Endothelial cell of umbilical vein (primary cell): ENCODE measurements around the gene CYP51A1. TPM values are rescaled to one million over a fixed set of nuclear protein-coding genes. Genes with fewer than 3 reads are reported as not detected.

Source experiments
- BruUV-seq: library from RNA; stranded (reverse); fragments of 400-500 nt; replicated peaks from 2 replicates; lab custom pipeline; 2021; lab: Mats Ljungman, UMichigan
- CTCF ChIA-PET: fragments of 300-600, 350-600 bp; sonication (Branson Sonifier 250); formaldehyde crosslinking; loops from one replicate; lab custom pipeline; 2021; ENCODE audit warnings: antibody characterized with exemption, inconsistent platforms; lab: Charles Lee
- POLR2A ChIA-PET: fragments of 300-600, 350-600 bp; sonication (Branson Sonifier 250); formaldehyde crosslinking; loops from one replicate; lab custom pipeline; 2021; ENCODE audit warnings: antibody characterized with exemption, inconsistent platforms; lab: Charles Lee
- DNase-seq: peaks from one replicate; pipeline ENCODE4 v3.0.0-alpha.2; 2011; ENCODE audit warnings: low read depth, low spot score
- FAIRE-seq: peaks from 2 replicates; lab custom pipeline; 2011; peaks lifted over from hg19 to GRCh38; lab: Jason Lieb, UNC
- H2AFZ ChIP-seq: 2 replicates; pipeline ENCODE4 v1.6.0; 2012; ENCODE audit warnings: low read depth, low read length, control low read depth, inconsistent platforms
- H3K27ac ChIP-seq: 2 replicates; pipeline ENCODE4 v1.5.1; 2011; ENCODE audit warnings: low read depth, mild to moderate bottlenecking, control low read depth, low read length, moderate library complexity; ENCODE audit not compliant: insufficient read depth
- H3K27me3 ChIP-seq, 2 experiments: 2 replicates each; pipeline versions ENCODE4 v1.6.0 to v1.6.1; 2011; ENCODE audit warnings: low read length in 2 of 2, mixed read lengths in 1 of 2; ENCODE audit not compliant: control insufficient read depth in 2 of 2, insufficient read depth in 2 of 2
- H3K36me3 ChIP-seq, 2 experiments: 2 replicates in 1 of 2; 3 replicates in 1 of 2; pipeline ENCODE4 v1.5.1; 2011; ENCODE audit warnings: low read length in 2 of 2, mild to moderate bottlenecking in 1 of 2, moderate library complexity in 1 of 2; ENCODE audit not compliant: control insufficient read depth in 2 of 2, insufficient read depth in 2 of 2; ENCODE audit errors: extremely low read depth in 1 of 2
- H3K4me1 ChIP-seq: 3 replicates; pipeline ENCODE4 v1.5.1; 2011; ENCODE audit warnings: mild to moderate bottlenecking, low read length; ENCODE audit not compliant: control insufficient read depth, insufficient read depth; ENCODE audit errors: extremely low read depth
- H3K4me2 ChIP-seq: 2 replicates; pipeline ENCODE4 v1.6.1; 2011; ENCODE audit warnings: low read length, control low read depth, mixed read lengths; ENCODE audit not compliant: insufficient read depth
- H3K4me3 ChIP-seq, 3 experiments: fragments of 200-600 bp in 1 of 3; sonication (generic), shearing (Covaris generic) in 1 of 3; replicated peaks in 1 of 3; 2 replicates each; pipeline ENCODE4 v1.5.1; 2011 to 2016; ENCODE audit warnings: control low read depth in 3 of 3, low read length in 3 of 3, mild to moderate bottlenecking in 2 of 3, inconsistent platforms in 1 of 3, low read depth in 1 of 3, moderate library complexity in 1 of 3; ENCODE audit not compliant: insufficient read depth in 1 of 3
- H3K79me2 ChIP-seq: 2 replicates; pipeline ENCODE4 v1.6.0; 2012; ENCODE audit warnings: low read length, inconsistent platforms; ENCODE audit not compliant: control insufficient read depth, insufficient read depth
- H3K9ac ChIP-seq: replicated peaks from 2 replicates; pipeline ENCODE3; 2011; ENCODE audit warnings: low read length, control low read depth; ENCODE audit not compliant: insufficient read depth; ENCODE audit errors: extremely low read depth
- H3K9me1 ChIP-seq: replicated peaks from 3 replicates; pipeline ENCODE4 v1.6.0; 2011; ENCODE audit warnings: mild to moderate bottlenecking, low read length; ENCODE audit not compliant: control insufficient read depth, insufficient read depth; ENCODE audit errors: extremely low read depth
- H3K9me3 ChIP-seq: replicated peaks from 2 replicates; pipeline ENCODE4 v1.5.1; 2012; ENCODE audit warnings: low read length, inconsistent platforms; ENCODE audit not compliant: control insufficient read depth, insufficient read depth
- H4K20me1 ChIP-seq: replicated peaks from 2 replicates; pipeline ENCODE3; 2011; ENCODE audit warnings: mild to moderate bottlenecking, low read length; ENCODE audit not compliant: control insufficient read depth, insufficient read depth; ENCODE audit errors: extremely low read depth
- EZH2 ChIP-seq: IDR thresholded peaks from 2 replicates; pipeline ENCODE4 v1.6.1; 2012; ENCODE audit warnings: borderline replicate concordance, low read depth, mild to moderate bottlenecking, moderate library complexity, low read length, inconsistent platforms; ENCODE audit not compliant: severe bottlenecking
- FOS ChIP-seq: IDR thresholded peaks from 2 replicates; pipeline ENCODE4 v1.6.1; 2011; ENCODE audit warnings: mild to moderate bottlenecking, low read length, moderate library complexity, borderline replicate concordance; ENCODE audit not compliant: insufficient read depth
- GATA2 ChIP-seq: IDR thresholded peaks from 2 replicates; pipeline ENCODE4 v1.7.0; 2011; ENCODE audit warnings: low read depth, mild to moderate bottlenecking, moderate library complexity, mixed read lengths, low read length; ENCODE audit not compliant: insufficient read length, insufficient read depth
- JUN ChIP-seq: IDR thresholded peaks from 2 replicates; pipeline ENCODE4 v1.6.1; 2011; ENCODE audit warnings: borderline replicate concordance, low read depth; ENCODE audit not compliant: insufficient read length, insufficient read depth
- MYC ChIP-seq: IDR thresholded peaks from one replicate; pipeline ENCODE4 v1.6.1; 2011; ENCODE audit warnings: mild to moderate bottlenecking, low read depth, low read length
- POLR2A ChIP-seq: IDR thresholded peaks from 2 replicates; pipeline ENCODE4 v1.6.1; 2012; ENCODE audit warnings: low read depth, mild to moderate bottlenecking, control low read depth, low read length
- POLR2AphosphoS5 ChIP-seq: IDR thresholded peaks from 2 replicates; pipeline ENCODE4 v1.6.1; 2012; ENCODE audit warnings: low read depth, mild to moderate bottlenecking, control low read depth, low read length, moderate library complexity; ENCODE audit not compliant: insufficient read depth
- dilution Hi-C: fragments of 300-500 bp; cut with MboI; formaldehyde crosslinking; loops from one replicate; pipeline ENCODE4 v1.15.0; 2019; ENCODE audit warnings: low sequenced_read_pairs; ENCODE audit not compliant: extremely low pct_ligation_motif_present
- intact Hi-C: fragments of 100-400 bp; cut with micrococcal nuclease; formaldehyde crosslinking; loops from one replicate; pipeline ENCODE4 v1.10.0; 2022
- polyA plus RNA-seq, 4 experiments: library from polyadenylated mRNA; depleted of rRNA in 3 of 4; stranded (reverse) in 3 of 4; unstranded in 1 of 4; fragments of >200 nt; gene quantifications; 2 replicates each; pipeline versions ENCODE4 v1.2.1 to v1.2.3, GENCODE V29; 2011 to 2012; ENCODE audit warnings: missing spikeins in 1 of 4
- total RNA-seq: library from RNA; stranded (reverse); gene quantifications from 2 replicates; pipeline ENCODE4 v1.2.3, GENCODE V29; 2021
- TF ChIP-seq, protein P1 (sequence below): IDR thresholded peaks from 2 replicates; pipeline ENCODE4 v1.6.1; 2011; ENCODE audit not compliant: insufficient read depth, insufficient read length
- TF ChIP-seq, protein P2 (sequence below), 2 donors: IDR thresholded peaks; 1 replicate in 1 of 2; 2 replicates in 1 of 2; pipeline ENCODE4 v1.5.1; 2011; ENCODE audit warnings: low read length in 2 of 2, mild to moderate bottlenecking in 2 of 2, moderate library complexity in 2 of 2, control low read depth in 1 of 2, inconsistent platforms in 1 of 2, low read depth in 1 of 2; ENCODE audit not compliant: insufficient read depth in 1 of 2; ENCODE audit errors: extremely low read depth in 1 of 2

CYP51A1 gene
- total and polyA plus RNA-seq, 2 donors (not counting 3 experiments of a cell fraction or from before 2014, with no cell fraction given) = 16.5 to 119 TPM

DNA sequence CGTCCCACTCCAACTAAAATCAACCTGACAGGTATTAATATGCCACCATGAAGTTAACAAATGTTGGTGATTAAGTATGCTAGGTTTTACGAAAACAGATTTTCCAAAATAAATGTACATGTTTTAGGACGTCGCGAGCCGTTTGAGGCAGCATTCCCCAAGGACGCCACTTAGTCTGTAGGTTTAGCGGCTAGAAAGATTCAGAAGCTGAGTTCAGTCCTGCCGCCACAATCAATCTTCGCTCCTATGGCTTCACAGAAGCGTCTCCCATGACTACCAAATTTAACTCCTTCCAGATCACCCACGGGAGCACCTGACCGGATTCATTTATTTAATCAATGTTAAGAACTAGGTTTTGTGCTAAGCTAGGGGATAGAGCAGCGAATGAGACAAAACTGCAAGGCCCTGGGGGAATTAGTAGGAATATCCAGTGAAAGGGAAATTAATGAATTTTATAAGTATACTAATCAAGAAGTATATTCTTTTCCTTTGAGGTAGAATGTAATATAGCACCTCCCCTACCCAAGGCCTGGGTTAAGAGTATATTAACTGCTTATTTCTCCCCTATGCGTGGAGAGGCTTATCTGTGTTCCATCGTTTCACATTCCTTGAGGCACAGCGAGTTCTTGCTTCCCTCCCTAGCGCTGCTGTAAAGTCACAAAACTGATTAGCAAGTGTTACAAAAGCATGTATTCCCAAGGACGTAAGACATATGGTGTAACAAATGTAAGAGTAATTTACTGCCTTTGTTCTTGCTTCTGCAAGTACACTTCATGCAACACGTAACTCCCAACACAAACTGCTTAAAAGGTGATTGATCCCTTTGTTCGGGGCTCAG lies 994 bp upstream of the CYP51A1 start:
- Histone ChIP-seq H4K20me1 (no peaks in the 10 kb centered on the region), H3K36me3 (peaks cover 0 to under 1% of the 10 kb centered on the region in 2 experiments), H3K9me3 (no peaks in the 10 kb centered on the region), H3K9ac (peak overlapping the region; percentile 95), H3K4me3 (peak overlapping the region; percentile 77 to 84 (median 81)), H3K27me3 (no peaks in the 10 kb centered on the region), H3K9me1 (no peaks in the 10 kb centered on the region), H2AFZ (peak overlapping the region; percentile 97), H3K27ac (peak overlapping the region; percentile 95), H3K4me2 (peak overlapping the region; percentile 93), H3K4me1 (peaks cover 18% of the 10 kb centered on the region), H3K79me2 (peaks cover 40% of the 10 kb centered on the region)
- DNase-seq (no peak), FAIRE-seq (peak; percentile 38)
- POLR2A ChIA-PET = interaction anchor here (0.6 kb wide), 1 partner anchor 11 kb away, joined by 8 read pairs; no protein-coding TSS in a partner anchor
- no peak for TF ChIP-seq MYC
- no peak for TF ChIP-seq JUN
- TF ChIP-seq, protein P1, sequence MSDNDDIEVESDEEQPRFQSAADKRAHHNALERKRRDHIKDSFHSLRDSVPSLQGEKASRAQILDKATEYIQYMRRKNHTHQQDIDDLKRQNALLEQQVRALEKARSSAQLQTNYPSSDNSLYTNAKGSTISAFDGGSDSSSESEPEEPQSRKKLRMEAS = no peak
- no peak for TF ChIP-seq GATA2
- no peak for TF ChIP-seq EZH2
- TF ChIP-seq, protein P2, sequence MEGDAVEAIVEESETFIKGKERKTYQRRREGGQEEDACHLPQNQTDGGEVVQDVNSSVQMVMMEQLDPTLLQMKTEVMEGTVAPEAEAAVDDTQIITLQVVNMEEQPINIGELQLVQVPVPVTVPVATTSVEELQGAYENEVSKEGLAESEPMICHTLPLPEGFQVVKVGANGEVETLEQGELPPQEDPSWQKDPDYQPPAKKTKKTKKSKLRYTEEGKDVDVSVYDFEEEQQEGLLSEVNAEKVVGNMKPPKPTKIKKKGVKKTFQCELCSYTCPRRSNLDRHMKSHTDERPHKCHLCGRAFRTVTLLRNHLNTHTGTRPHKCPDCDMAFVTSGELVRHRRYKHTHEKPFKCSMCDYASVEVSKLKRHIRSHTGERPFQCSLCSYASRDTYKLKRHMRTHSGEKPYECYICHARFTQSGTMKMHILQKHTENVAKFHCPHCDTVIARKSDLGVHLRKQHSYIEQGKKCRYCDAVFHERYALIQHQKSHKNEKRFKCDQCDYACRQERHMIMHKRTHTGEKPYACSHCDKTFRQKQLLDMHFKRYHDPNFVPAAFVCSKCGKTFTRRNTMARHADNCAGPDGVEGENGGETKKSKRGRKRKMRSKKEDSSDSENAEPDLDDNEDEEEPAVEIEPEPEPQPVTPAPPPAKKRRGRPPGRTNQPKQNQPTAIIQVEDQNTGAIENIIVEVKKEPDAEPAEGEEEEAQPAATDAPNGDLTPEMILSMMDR (IDR thresholded peaks at IDR 0.05; ENCODE audit: extremely low read depth in 1 of 2, insufficient read depth in 1 of 2, low read depth in 1 of 2, low read length in 2 of 2) = no peak
- no peak for TF ChIP-seq POLR2AphosphoS5
- no peak for TF ChIP-seq POLR2A
- TF ChIP-seq FOS = no peak
- TSS peak; percentile 92 for BruUV-seq
- dilution Hi-C loops (no loop called here), intact Hi-C loops (loop anchor here (10.0 kb wide), 1 partner anchor 110 kb away; the partner anchor contains the start of genes ANKIB1 and KRIT1)
- CTCF ChIA-PET = interaction anchor here (0.5 to 1.6 kb wide), 7 partner anchors 10 to 312 kb away, joined by 3 to 9 read pairs (median 5); partner anchors contain the start of genes ANKIB1, GATAD1, KRIT1 and LRRD1
